Esophagus muscularis mucosa (tissue), 3 donors: Measurements from ENCODE around the gene RBMS3.

Experiments used
- CTCF ChIP-seq, 3 experiments: fragments of 200-600 bp in 2 of 3; fragments of 450-650 bp in 1 of 3; sonication (generic) in 2 of 3; IDR thresholded peaks; one replicate each; pipeline ENCODE4 v1.5.1; 2017 to 2019; ENCODE audit warnings: antibody characterized with exemption in 3 of 3, mild to moderate bottlenecking in 2 of 3, moderate library complexity in 1 of 3
- POLR2A ChIP-seq: fragments of 450-650 bp; IDR thresholded peaks from one replicate; pipeline ENCODE4 v1.6.1; 2017; ENCODE audit warnings: antibody characterized with exemption, moderate library complexity, mild to moderate bottlenecking, low read depth
- POLR2AphosphoS5 ChIP-seq, 2 donors: sonication (generic); formaldehyde crosslinking; IDR thresholded peaks; one replicate each; pipeline ENCODE4 v1.6.1; 2017; ENCODE audit warnings: antibody characterized with exemption in 2 of 2

GRCh38 chr3:29937185-29937584, 656.3 kb downstream of the RBMS3 start:
- TF ChIP-seq CTCF (IDR thresholded peaks at IDR 0.05) (no peak), POLR2AphosphoS5 (IDR thresholded peaks at IDR 0.05) (no peak), POLR2A (no peak)
